ENCODE results near the gene SEC11A.
A peak's percentile ranks its signal among the peaks of the same experiment; 100 is the strongest.

The SEC11A gene

GRCh38 chr15:84685304-84685703 is 30.6 kb downstream of the SEC11A start:
- H3K36me3 Mint-ChIP-seq (ENCODE audit: low read depth), result peaks cover 64% of the 10 kb centered on the region

DNA sequence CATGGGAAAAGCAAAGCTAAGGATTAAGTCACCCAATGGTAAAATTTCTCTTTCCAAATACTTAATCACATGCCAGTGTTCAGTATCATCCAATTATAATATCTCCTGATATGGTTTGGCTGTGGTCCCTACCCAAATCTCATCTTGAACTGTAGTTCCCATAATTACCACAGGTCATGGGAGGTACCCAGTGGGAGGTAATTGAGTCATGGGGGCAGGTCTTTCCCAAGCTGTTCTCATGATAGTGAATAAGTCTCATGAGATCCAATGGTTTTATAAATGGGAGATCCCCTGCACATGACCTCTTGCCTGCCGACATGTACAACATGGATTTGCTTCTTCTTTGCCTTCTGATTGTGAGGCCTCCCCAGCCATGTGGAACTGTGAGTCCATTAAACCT is 31.8 kb downstream of the SEC11A start:
- no peak overlapping the region for H3K27ac Mint-ChIP-seq
- peaks cover 5% of the 10 kb centered on the region for H3K4me1 Mint-ChIP-seq (ENCODE audit: low read depth)
- peaks cover 62% of the 10 kb centered on the region for H3K36me3 Mint-ChIP-seq (ENCODE audit: low read depth)
- DNase-seq (ENCODE audit: low spot score), result no peak
- H3K27me3 Mint-ChIP-seq (ENCODE audit: low read depth), result no peaks in the 10 kb centered on the region
- no peaks in the 10 kb centered on the region for H3K9me3 Mint-ChIP-seq
- H3K4me3 Mint-ChIP-seq, result no peak overlapping the region

More at GRCh38 chr15:84685304-84685703, 30.6 kb downstream of the SEC11A start:
- H3K27ac Mint-ChIP-seq, result peak overlapping the region; percentile 60
- H3K4me1 Mint-ChIP-seq (ENCODE audit: low read depth), result peaks cover 8% of the 10 kb centered on the region
- no peak overlapping the region for H3K4me3 Mint-ChIP-seq
- no peaks in the 10 kb centered on the region for H3K9me3 Mint-ChIP-seq
- DNase-seq (ENCODE audit: low spot score), result no peak
- H3K27me3 Mint-ChIP-seq (ENCODE audit: low read depth), result no peaks in the 10 kb centered on the region

GRCh38 chr15:84681831-84682230 is 34.1 kb downstream of the SEC11A start:
- Mint-ChIP-seq H3K27me3 (ENCODE audit: low read depth) (no peaks in the 10 kb centered on the region), H3K27ac (no peak overlapping the region), H3K4me1 (ENCODE audit: low read depth) (peaks cover 5% of the 10 kb centered on the region), H3K36me3 (ENCODE audit: low read depth) (peaks cover 46% of the 10 kb centered on the region), H3K4me3 (no peak overlapping the region), H3K9me3 (no peaks in the 10 kb centered on the region)
- DNase-seq (ENCODE audit: low spot score), result no peak

- H3K9me3 Mint-ChIP-seq, result no peaks in the 10 kb centered on the region
- DNase-seq (ENCODE audit: low spot score), result no peak
- H3K27ac Mint-ChIP-seq, result peak overlapping the region; percentile 27
- H3K4me1 Mint-ChIP-seq (ENCODE audit: low read depth), result peaks cover 6% of the 10 kb centered on the region
- peaks cover 59% of the 10 kb centered on the region for H3K36me3 Mint-ChIP-seq (ENCODE audit: low read depth)
- no peaks in the 10 kb centered on the region for H3K27me3 Mint-ChIP-seq (ENCODE audit: low read depth)
- H3K4me3 Mint-ChIP-seq, result no peak overlapping the region
These were observed 44.7 kb downstream of the SEC11A start for GRCh38 chr15:84671211-84671610.

- Mint-ChIP-seq H3K36me3 (ENCODE audit: low read depth) (peaks cover 57% of the 10 kb centered on the region), H3K4me1 (ENCODE audit: low read depth) (peaks cover 6% of the 10 kb centered on the region), H3K27ac (peak overlapping the region; percentile 6), H3K27me3 (ENCODE audit: low read depth) (no peaks in the 10 kb centered on the region), H3K9me3 (no peaks in the 10 kb centered on the region), H3K4me3 (no peak overlapping the region)
- DNase-seq (ENCODE audit: low spot score), result peak; percentile 39
These were observed 46.2 kb downstream of the SEC11A start for GRCh38 chr15:84669726-84670125.

GRCh38 chr15:84668221-84668982 is 47.5 kb downstream of the SEC11A start:
- H3K36me3 Mint-ChIP-seq (ENCODE audit: low read depth), result peaks cover 50% of the 10 kb centered on the region
- H3K27ac Mint-ChIP-seq, result no peak overlapping the region
- H3K4me3 Mint-ChIP-seq, result no peak overlapping the region
- H3K9me3 Mint-ChIP-seq, result no peaks in the 10 kb centered on the region
- no peak for DNase-seq (ENCODE audit: low spot score)
- H3K27me3 Mint-ChIP-seq (ENCODE audit: low read depth), result no peaks in the 10 kb centered on the region
- peaks cover 6% of the 10 kb centered on the region for H3K4me1 Mint-ChIP-seq (ENCODE audit: low read depth)

GRCh38 chr15:84666373-84666772 is 49.6 kb downstream of the SEC11A start:
- Mint-ChIP-seq H3K27ac (peak overlapping the region; percentile 12), H3K9me3 (no peaks in the 10 kb centered on the region), H3K4me1 (ENCODE audit: low read depth) (peaks cover 6% of the 10 kb centered on the region), H3K4me3 (no peak overlapping the region), H3K27me3 (ENCODE audit: low read depth) (no peaks in the 10 kb centered on the region), H3K36me3 (ENCODE audit: low read depth) (peaks cover 41% of the 10 kb centered on the region)
- no peak for DNase-seq (ENCODE audit: low spot score)

- no peaks in the 10 kb centered on the region for H3K27me3 Mint-ChIP-seq (ENCODE audit: low read depth)
- no peak overlapping the region for H3K27ac Mint-ChIP-seq
- DNase-seq (ENCODE audit: low spot score), result no peak
- no peaks in the 10 kb centered on the region for H3K9me3 Mint-ChIP-seq
- H3K4me1 Mint-ChIP-seq (ENCODE audit: low read depth), result peaks cover 11% of the 10 kb centered on the region
- peaks cover 8% of the 10 kb centered on the region for H3K36me3 Mint-ChIP-seq (ENCODE audit: low read depth)
- no peak overlapping the region for H3K4me3 Mint-ChIP-seq
These were observed 54.9 kb downstream of the SEC11A start for GRCh38 chr15:84661001-84661400.

GRCh38 chr15:84659904-84660781 is 55.8 kb downstream of the SEC11A start:
- DNase-seq (ENCODE audit: low spot score), result no peak
- Mint-ChIP-seq H3K4me1 (ENCODE audit: low read depth) (peaks cover 11% of the 10 kb centered on the region), H3K27me3 (ENCODE audit: low read depth) (no peaks in the 10 kb centered on the region), H3K36me3 (ENCODE audit: low read depth) (peaks cover 2% of the 10 kb centered on the region), H3K9me3 (no peaks in the 10 kb centered on the region), H3K4me3 (no peak overlapping the region), H3K27ac (no peak overlapping the region)

DNA sequence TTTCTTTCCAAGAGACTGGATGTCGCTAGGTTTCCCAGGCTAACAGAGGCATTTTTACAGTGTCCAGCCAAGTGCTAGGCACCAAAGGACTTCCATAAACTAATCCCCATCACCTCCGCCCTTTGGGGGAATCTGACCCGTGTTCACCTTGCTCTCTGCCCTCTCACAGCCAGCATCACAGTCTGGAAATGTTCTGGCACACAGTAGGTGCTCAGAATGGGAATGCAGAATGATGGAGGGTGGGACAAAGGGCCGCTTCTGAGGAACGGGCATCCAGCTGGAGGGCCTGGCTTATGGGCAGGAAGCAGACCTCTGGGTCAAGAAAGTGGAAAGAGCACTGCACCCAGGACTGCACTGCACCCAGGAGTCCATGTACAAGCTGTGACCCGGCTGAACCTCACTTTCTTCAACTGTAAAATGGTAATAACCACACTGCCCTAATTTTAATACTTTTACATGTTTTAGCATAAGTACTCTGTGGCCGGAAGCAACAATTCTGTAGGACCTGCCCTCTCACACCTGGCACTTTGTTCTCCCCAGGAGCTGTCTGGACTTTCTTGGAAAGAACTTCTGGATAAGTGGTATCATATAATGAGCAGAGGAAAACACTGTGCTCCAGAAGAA is 57.0 kb downstream of the SEC11A start:
- no peak for DNase-seq (ENCODE audit: low spot score)
- Mint-ChIP-seq H3K4me3 (peak overlapping the region; percentile 78), H3K9me3 (no peaks in the 10 kb centered on the region), H3K36me3 (ENCODE audit: low read depth) (peaks cover 2% of the 10 kb centered on the region), H3K4me1 (ENCODE audit: low read depth) (peaks cover 16% of the 10 kb centered on the region), H3K27me3 (ENCODE audit: low read depth) (no peaks in the 10 kb centered on the region), H3K27ac (no peak overlapping the region)

GRCh38 chr15:84658080-84658787 is 57.7 kb downstream of the SEC11A start, which contains the start of gene NMB:
Gene NMB, minus strand, starts transcription at chr15:84658199. Its CDS starts 47 bp downstream, at chr15:84658152.
- H3K27me3 Mint-ChIP-seq (ENCODE audit: low read depth), result no peaks in the 10 kb centered on the region
- peak within 1 kb of the TSS; percentile 81 for H3K27ac Mint-ChIP-seq
- peak within 1 kb of the TSS; percentile 78 for H3K4me3 Mint-ChIP-seq
- peaks cover 7% of the 10 kb centered on the region for H3K36me3 Mint-ChIP-seq (ENCODE audit: low read depth)
- H3K4me1 Mint-ChIP-seq (ENCODE audit: low read depth), result peaks cover 19% of the 10 kb centered on the region
- H3K9me3 Mint-ChIP-seq, result no peaks in the 10 kb centered on the region
- DNase-seq (ENCODE audit: low spot score), result peak; percentile 80

- H3K36me3 Mint-ChIP-seq (ENCODE audit: low read depth), result peaks cover 7% of the 10 kb centered on the region
- H3K4me1 Mint-ChIP-seq (ENCODE audit: low read depth), result peaks cover 19% of the 10 kb centered on the region
These were observed 58.2 kb downstream of the SEC11A start for GRCh38 chr15:84657748-84658079.

DNA sequence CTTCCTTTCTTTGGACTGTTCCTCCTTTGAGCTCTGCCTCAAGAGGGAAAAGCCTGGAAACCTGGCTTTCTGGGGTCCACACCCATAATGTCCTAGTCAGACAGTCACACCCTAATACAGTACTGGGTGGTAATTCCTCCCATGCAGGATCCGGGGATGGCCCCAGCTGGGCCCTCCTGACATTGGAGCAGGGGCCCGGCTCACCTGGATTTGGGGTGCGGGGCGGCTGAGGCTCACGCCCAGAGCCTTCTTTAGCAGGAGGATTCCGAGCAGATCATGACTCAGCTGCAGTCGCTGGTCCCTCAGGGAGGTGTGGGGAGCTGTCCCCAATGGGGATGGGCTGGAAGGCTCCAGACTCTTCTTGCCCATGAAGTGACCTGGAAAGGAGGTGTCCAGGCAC is 59.0 kb downstream of the SEC11A start:
- H3K27me3 Mint-ChIP-seq (ENCODE audit: low read depth), result no peaks in the 10 kb centered on the region
- H3K9me3 Mint-ChIP-seq, result no peaks in the 10 kb centered on the region
- peaks cover 22% of the 10 kb centered on the region for H3K4me1 Mint-ChIP-seq (ENCODE audit: low read depth)
- H3K36me3 Mint-ChIP-seq (ENCODE audit: low read depth), result peaks cover 11% of the 10 kb centered on the region
- H3K4me3 Mint-ChIP-seq, result peak overlapping the region; percentile 73
- no peak for DNase-seq (ENCODE audit: low spot score)
- H3K27ac Mint-ChIP-seq, result no peak overlapping the region

More at GRCh38 chr15:84657748-84658079, 58.2 kb downstream of the SEC11A start:
- Mint-ChIP-seq H3K4me3 (peak overlapping the region; percentile 73), H3K27me3 (ENCODE audit: low read depth) (no peaks in the 10 kb centered on the region), H3K27ac (no peak overlapping the region), H3K9me3 (no peaks in the 10 kb centered on the region)
- no peak for DNase-seq (ENCODE audit: low spot score)

Measured in T-helper 2 cell treated with Interferon-gamma antibody and Interleukin-4, amounts not matched to agents 5 μg/mL and 100 μg/mL, for 36 hours (primary cell).